ENCODE results near the gene GPR156.

GRCh38 chr3:120239644-120240043 is 45.4 kb downstream of the GPR156 start:
- TF ChIP-seq POLR2A (IDR thresholded peaks at IDR 0.05) (no peak), CTCF (IDR thresholded peaks at IDR 0.05 in 4 of 5, conservative IDR thresholded peaks at IDR 0.05 in 1 of 5) (no peak)

All from gastrocnemius medialis (tissue), 4 donors.